HG02759 (cell line): Measurements from ENCODE around the gene MIA.
"Not testable (repeated sequence)": the region's sequence is repeated elsewhere in the genome, so short reads cannot be mapped to it uniquely, and the experiment has no call there.

ENCODE experiments used
- ATAC-seq: cut with Tn5 transposase; IDR thresholded peaks from one replicate; pipeline ENCODE4 v1.9.1; 2021; ENCODE audit warnings: mild to moderate bottlenecking, moderate library complexity; ENCODE audit not compliant: unreplicated experiment

MIA gene

DNA sequence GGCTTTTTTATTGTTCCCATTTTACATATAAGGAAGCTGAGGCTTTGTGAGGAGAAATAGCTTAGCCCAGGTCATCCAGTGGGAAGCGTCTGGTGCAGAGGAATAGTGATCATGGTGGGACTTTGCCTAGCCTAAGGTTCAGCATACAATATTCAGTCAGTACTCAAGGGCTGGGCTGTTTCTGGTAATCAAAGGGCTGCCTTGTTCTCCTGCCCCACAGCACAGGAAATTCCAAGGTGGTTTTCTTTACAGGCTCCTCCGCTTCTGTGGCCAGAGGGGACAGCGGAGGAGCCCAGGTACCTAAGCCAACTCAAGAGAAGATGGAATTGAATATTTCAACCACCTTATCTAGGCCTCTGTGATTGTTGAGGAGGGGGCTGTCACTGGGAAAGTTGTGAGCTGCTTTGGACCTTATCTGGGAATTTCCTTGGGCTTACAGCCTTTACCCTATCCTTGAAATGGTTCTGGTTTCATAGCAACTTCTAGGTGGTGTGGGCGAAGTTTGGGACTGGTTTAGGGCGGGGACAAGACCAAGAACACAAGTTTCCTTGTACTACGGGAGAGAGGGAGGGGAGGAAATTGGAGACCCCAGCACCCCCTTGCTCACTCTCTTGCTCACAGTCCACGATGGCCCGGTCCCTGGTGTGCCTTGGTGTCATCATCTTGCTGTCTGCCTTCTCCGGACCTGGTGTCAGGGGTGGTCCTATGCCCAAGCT is at the start of gene MIA:
MIA (plus strand) TSS at position 606 of the 716 bp plus-strand sequence; CDS start at position 628, 22 bp downstream.
- no peak for ATAC-seq

DNA sequence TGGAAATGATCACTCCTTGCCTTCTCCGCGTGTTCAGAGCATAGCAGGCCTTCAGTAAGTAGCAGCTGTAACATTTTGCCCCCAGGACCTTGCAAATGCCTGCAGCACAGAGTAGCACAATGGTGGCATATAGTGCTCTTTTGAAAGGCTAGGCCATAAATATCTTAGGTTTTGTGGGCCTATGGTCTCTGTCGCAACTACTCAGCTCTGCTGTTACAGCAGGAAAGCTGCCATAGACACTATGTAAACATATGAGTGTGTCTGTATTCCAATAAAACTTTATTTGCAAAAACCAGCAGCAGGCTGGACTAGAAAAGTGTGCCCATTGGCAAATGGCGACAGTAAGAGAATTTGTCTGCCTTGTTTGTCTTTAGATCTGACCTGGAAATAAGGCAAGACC is 49.0 kb upstream of the MIA start:
- ATAC-seq = no peak

DNA sequence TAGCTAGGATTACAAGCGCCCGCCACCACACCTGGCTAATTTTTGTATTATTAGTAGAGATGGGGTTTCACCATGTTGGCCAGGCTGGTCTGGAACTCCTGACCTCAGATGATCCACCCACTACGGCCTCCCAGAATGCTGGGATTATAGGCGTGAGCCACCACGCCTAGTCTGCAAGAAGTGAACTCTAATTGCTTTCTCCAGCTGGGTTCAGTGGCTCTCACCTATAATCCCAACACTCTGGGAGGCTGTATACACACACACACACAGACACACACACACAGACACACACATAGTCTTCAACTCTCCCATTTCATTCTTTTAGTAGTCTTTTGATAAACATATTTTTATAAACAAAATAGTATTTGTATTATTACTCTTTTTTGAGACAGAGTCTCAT is 45.3 kb upstream of the MIA start:
- ATAC-seq = not testable (repeated sequence)

DNA sequence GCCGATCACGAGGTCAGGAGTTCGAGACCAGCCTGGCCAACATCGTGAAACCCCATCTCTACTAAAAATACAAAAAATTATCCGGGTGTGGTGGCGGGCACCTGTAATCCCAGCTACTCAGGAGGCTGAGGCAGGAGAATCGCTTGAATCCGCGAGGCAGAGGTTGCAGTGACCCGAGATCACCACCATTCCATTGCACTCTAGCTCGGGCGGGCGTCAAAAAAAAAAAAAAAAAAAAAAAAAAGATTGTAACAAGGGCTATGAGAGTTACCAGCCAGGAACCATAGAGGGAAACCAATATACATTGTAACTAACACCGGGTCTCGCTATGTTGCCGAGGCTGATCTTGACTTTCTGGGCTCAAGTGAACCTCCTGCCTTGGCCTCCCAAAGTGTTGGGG is 43.0 kb upstream of the MIA start:
- not testable (repeated sequence) for ATAC-seq

DNA sequence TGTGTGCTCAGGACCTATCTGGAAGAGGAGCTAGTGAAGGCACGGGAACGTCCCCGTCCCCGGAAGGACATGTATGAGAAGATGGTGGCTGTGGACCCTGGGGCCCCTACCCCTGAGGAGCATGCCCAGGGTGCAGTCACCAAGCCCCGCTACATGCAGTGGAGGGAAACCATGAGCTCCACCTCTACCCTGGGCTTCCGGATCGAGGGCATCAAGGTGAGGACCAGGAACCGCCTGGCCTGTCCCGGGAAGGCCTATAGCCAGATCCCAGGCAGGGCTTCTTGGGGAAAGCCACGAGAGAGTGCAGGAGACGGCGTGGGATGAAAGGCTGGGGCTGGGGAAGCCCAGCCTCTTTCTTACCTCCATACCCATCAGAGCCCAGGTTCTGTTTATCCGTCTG is 42.2 kb upstream of the MIA start:
- ATAC-seq = no peak

DNA sequence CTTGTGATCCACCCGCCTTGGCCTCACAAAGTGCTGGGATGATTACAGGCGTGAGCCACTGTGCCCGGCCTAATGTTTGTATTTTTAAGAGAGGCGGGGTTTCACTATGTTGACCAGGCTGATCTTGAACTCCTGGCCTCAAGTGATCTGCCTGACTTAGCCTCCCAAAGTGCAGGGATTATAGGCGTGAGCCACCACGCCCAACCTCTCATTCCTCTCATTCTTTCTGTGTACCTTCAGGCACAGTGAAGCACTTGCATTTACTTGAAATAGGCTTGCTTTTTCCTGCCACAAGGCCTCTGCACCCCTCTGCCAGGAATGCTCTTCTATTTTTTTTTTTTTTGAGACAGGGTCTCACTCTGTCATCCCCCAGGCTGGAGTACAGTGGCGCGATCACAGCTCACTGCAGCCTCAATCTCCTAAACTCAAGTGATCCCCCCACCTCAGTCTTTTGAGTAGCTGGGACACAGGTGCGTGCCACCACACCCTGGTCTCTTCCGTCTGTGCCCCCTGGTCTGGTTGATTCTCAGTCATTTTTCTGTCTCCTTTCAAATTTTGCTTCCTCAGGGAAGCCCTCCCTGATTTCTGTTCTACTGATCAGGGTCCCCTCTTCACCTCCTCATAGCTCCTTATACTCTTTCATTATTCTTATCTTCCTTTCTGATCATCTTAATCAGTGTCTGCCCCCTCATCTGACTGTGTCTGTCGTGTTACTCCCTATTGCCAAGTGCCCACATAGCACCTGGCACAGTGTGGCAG is 40.1 kb upstream of the MIA start:
- no peak for ATAC-seq

DNA sequence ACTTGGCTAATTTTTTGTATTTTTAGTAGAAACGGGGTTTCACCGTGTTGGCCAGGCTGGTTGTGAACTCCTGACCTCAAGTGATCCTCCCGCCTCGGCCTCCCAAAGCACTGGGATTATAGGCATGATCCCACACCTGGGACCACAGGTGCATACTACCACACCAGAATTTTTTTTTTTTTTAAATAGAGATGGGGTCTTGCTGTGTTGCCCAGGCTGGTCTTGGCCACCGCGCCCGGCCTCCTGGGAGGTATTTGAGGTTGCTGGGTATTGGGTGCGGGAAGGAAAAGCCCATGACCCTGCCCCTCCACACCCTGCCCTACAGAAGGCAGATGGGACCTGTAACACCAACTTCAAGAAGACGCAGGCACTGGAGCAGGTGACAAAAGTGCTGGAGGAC is 38.7 kb upstream of the MIA start:
- no peak for ATAC-seq

DNA sequence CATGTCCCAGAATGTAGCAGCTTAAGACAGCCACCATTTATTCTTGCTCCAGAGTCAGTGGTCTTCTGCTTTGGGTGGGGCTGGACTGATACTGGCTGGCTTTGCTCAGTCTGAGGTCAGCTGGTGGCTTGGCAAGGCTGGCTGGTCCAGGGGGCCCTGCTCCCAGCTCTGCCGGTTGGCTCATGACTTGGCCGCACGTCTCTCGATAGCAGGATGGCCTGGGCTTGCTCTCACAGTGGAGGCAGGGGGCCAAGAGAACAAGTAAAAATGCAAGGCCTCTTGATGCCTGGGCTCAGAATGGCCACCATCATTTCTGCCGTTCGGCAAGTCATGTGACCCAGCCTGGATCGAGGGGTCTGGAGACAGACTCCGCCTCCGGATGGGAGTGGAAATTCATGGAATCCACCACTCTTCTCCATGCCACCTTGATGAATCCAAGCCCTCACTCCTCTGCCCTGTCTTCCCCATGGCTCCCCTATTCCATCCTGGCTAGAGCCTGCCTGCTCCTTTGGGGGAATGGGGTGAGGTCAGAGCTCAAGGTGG is 38.1 kb upstream of the MIA start:
- ATAC-seq = no peak

DNA sequence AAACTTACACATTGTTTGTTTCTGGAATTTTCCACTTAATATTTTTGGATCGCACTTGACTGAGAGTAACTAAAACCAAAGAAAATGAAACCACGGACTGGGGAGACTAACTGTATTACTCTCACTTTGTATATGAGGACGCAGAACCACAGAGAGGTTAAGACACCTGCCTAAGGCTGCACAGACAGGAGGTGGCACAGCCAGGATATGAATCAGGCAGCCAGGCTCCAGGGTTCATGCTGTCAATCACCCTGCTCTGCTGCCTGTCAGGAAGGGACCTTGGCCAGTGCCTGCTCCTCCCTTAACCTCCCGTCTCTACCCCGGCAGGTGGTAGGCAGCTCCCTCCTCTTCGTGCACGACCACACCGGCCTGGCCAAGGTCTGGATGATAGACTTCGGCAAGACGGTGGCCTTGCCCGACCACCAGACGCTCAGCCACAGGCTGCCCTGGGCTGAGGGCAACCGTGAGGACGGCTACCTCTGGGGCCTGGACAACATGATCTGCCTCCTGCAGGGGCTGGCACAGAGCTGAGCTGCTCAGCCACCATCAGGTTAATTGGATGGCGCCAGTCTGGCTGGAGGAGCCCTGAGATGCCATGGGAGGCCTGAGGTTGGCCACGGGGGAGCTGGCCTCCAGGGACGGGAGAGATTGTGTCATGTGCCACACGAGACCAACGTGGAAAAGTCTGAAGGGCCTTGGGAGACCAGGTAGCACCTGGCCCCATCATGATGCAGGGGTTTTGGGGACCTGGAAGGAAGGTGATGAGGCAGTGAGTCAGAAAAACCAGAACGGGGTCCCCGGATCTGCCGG is 36.1 kb upstream of the MIA start:
- ATAC-seq = no peak

DNA sequence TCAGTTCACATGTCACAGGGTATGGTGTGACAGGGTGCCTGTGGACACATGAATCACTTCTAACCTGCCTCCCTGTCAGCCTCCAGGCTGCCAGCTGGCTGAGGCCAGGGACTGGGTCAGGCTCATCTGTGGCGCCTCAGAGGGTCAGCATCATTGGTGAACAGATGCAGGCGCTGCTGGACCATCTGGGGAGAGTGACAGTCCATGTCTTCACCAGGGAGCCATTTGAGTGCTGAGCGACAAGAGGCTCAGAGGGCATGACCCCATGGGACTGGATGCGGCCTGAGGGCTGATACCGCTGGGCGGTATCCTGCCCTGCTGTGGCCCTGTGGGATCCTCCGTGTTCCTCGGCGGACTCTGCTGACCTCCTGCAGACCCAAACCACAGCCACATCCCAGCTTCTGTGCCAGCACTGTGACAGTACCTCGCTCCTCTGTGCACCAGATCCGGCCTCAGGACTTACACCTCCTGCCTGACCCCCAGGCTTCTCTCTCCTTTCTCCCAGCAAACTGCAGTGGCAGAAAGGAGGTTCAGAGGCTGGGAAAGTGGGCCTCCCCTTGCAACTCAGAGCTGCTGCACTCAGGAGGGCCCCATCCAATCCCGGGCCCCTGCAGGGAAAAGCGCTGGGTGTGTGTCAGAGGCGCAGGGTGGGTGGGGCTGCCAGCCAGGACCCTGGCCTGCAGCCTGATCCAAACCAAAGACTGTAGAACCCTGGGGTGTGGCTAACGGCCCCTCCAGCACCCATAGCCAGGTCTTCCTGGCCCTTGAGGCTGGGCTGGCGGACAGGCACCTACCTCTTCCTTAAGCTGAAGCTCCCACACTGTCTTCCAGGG is 35.2 kb upstream of the MIA start:
- no peak for ATAC-seq

DNA sequence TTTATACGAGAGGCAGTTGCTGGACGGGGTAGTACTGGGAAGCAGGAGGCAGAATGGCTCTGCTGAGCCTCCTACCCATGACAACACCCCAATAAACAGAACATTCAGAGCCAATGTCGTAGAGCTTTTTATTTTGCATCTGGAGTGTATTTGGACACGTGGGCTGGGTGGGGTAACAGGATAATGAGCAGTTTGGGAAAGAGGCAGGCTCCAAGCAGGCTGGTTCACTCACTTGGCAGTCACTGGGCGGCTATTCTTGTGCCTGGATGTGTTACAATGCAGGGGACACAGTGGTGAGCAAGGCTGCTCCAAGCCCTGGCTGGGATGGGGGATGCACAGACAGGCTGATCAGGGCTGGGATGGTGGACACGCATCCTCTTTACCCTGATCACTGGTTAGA is 34.6 kb upstream of the MIA start:
- no peak for ATAC-seq

DNA sequence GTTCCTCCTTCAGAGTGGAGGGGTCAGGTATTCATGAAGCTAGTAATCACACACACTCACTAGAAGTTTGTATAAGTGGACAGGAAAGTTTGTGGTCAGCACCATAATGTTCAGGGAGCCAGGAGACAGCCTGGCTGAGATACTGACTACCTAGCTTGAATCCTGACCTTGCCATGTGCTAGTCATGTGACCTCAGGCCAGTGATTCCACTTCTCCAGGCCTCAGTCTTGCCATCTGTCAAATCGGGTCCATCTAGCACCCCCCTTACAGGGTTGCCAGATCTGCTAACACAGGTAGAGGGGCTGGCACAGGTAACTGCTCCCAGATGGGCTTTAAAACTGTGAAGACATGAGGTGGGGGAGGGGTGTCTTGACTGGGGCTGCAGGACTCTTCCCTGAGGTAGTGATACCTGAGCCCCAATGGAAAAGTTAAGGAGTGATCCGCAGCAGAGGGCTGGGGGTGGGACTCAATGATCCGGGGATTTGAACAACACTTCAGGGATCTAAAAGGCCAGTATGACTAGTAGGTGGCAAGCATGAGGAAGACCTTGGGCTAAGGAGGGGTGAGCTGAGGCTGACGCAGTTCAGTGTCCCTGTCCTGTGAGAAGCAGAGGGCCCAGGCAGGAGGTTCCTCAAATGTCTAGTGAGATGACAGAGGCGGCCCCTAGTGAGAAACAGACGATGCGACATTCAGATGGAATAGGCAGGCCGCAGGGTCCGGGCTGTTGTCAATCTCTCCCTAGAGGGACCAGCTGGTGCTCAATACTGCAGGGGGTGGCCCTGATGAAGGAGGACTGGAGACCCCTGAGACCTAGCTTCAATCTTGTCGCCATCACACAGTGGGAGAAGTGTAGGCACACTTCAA is 33.6 kb upstream of the MIA start:
- ATAC-seq = no peak

DNA sequence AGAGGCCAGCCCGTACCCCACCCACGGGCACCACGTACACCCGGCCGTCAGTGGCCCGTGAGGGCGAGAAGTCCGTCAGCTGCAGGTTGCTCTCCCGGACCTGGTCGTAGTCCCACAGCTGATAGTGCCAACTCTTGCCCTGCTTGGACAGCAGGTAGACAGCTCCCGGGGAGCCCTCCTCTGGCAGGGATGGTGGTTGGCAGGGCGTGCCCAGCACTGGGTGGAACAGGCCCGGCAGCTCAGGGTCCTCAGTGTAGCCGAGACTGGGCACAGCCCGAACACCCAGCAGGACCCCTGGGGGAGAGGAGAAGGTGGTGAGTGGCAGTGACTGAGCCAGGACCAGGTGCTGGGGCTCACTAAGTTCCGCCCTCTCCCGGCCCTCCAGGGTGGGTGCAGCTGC is 32.8 kb upstream of the MIA start:
- ATAC-seq = no peak

DNA sequence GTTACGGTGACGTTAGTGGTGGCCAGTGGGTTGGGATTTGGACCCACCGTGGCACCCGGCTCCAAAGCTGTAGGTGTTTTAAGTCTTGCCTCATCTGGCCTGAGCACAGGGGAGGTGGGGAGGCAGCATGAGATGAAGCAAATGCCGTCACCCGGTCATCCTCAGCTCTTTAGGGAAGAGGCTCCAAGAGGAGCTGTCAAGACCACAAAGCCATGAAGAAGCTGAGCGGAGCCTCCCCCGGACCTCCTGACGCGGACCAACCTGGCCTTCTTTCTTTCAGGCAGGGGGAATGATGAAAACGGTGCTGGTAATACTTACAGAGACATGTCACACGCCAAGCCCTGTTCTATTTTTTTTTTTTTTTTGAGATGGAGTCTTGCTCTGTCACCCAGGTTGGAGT is 32.4 kb upstream of the MIA start:
- no peak for ATAC-seq

DNA sequence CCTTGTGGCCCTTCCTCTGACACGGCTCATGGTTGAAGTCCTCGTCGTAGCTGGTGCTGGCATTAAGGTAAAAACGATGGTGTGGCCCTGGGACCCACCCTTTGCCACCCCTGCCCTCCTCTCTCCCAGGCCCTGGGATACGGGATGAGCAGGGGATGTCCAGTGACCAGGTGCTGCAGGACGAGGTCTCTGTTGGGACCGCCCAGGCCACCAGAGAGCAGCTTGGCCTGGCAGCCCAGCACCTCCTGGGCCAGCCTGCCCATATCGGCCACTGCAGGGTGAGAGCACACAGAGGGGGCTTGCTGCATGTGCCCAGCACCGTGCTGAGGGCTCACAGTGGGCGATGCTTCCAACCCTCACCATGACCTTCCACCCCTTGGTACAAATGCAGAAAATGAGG is 31.4 kb upstream of the MIA start:
- ATAC-seq = no peak

DNA sequence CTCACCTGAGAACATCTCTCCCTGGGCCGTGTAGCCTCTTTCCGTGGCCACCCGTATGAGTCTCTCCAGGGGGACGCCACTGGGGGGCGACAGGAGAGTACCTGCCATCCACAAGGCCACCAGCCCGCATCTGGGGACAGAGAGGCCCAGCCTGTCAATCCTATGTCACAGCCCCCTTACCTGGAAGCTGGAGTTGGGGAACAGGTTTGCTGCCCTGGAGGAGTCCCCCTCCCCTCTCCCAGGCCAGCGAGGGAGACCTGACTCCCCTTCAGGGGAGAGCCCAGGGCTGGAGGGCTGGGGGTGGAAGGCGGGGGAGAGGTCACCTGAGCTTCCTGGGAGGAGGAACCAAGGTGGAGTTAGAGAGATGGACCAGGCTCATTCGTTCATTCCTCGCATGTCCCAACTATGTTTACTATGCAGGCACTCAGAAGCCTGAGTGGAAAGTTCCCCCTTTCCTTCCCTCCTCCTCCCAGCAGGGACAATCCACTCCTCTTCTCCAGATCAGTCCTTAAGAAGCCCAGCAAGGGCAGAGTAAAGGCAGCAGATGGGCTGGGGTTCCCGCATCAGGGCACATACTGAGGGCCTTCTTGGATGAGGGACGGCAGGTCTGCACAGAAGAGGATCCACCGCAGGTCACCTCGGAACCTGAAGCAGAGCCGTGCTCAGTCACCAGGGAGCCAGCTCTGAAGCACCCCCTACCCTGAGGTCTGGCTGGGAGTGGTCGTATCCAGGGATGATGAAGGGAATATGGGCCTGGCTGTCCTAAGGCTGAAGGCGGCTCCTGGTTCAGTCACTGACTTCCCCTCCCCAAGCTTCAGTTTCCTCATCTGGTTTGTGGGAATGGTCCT is 30.5 kb upstream of the MIA start:
- ATAC-seq = no peak

DNA sequence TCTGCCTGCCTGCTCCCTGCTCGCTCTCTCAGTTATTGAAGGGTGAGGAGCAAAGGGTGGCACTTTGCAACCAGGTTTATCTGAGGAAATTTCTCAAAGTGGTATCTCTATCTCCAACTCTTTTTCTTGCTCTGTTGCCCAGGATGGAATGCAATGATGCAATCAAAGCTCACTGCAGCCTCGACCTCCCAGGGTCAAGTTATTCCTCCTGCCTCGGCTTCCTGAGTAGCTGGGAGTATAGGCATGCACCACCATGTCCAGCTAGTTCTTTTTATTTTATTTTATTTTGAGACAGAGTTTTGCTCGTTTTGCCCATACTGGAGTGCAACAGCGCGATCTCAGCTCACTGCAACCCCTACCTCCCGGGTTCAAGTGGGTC is 29.9 kb upstream of the MIA start:
- no peak for ATAC-seq

DNA sequence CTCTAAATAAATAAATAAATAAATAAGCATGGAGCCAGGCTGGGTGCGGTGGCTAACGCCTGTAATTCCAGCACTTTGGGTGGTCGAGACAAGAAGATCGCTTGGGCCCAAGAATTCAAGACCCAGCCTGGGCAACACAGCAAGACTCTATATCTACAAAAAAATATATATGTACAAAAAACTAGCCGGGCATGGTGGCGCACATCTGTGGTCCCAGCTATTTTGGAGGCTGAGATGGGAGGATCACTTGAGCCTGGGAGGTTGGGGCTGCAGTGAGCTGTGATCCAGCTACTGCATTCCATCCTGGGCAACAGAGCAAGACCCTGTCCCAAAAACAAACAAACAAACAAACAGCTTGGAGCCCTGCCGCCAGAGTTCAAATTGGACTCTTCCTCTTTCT is 27.8 kb upstream of the MIA start:
- no peak for ATAC-seq
